KMS-11 (cell line): ENCODE measurements around the gene SNAPC5.

ENCODE experiments used
- H2AFZ ChIP-seq: fragments of 200-600 bp; sonication (generic); 2 replicates; pipeline ENCODE4 v1.6.1; 2016; ENCODE audit warnings: antibody characterized with exemption, mixed run types, low read depth
- H3K27ac ChIP-seq: fragments of 200-600 bp; sonication (generic); 2 replicates; pipeline ENCODE4 v1.6.1; 2016; ENCODE audit warnings: mild to moderate bottlenecking, mixed run types
- H3K27me3 ChIP-seq: fragments of 200-600 bp; sonication (generic); 2 replicates; pipeline ENCODE4 v1.6.1; 2017; ENCODE audit warnings: mild to moderate bottlenecking, low read depth, mixed run types, moderate library complexity; ENCODE audit not compliant: insufficient read depth
- H3K36me3 ChIP-seq: fragments of 200-600 bp; sonication (generic); 2 replicates; pipeline ENCODE4 v1.6.1; 2017; ENCODE audit warnings: mild to moderate bottlenecking, mixed run types; ENCODE audit not compliant: insufficient read depth
- H3K4me1 ChIP-seq: fragments of 200-600 bp; sonication (generic); 2 replicates; pipeline ENCODE4 v1.6.1; 2016; ENCODE audit warnings: mild to moderate bottlenecking, low read depth, mixed run types; ENCODE audit not compliant: poor library complexity, severe bottlenecking
- H3K4me2 ChIP-seq: fragments of 200-600 bp; sonication (generic); 2 replicates; pipeline ENCODE4 v1.7.0; 2016; ENCODE audit warnings: mild to moderate bottlenecking, mixed run types
- H3K4me3 ChIP-seq: fragments of 200-600 bp; sonication (generic); IDR thresholded peaks from 2 replicates; pipeline ENCODE4 v1.6.1; 2017; ENCODE audit warnings: low read depth, low read length, mixed read lengths; ENCODE audit not compliant: insufficient read depth
- H3K79me2 ChIP-seq: fragments of 200-600 bp; sonication (generic); 2 replicates; pipeline ENCODE4 v1.6.1; 2016; ENCODE audit warnings: low read depth, mixed run types; ENCODE audit not compliant: insufficient read depth
- H3K9ac ChIP-seq: fragments of 200-600 bp; sonication (generic); 2 replicates; pipeline ENCODE4 v1.6.1; 2016; ENCODE audit warnings: mild to moderate bottlenecking, mixed run types
- H4K20me1 ChIP-seq: fragments of 200-600 bp; sonication (generic); 2 replicates; pipeline ENCODE4 v1.6.1; 2016; ENCODE audit warnings: mild to moderate bottlenecking, mixed run types; ENCODE audit not compliant: insufficient read depth
- CTCF ChIP-seq: fragments of 200-600 bp; sonication (generic); conservative IDR thresholded peaks from 2 replicates; pipeline ENCODE4 v1.6.1; 2017; ENCODE audit warnings: low read depth, mild to moderate bottlenecking, antibody characterized with exemption, low read length, moderate library complexity, mixed read lengths

Gene SNAPC5, protein sequence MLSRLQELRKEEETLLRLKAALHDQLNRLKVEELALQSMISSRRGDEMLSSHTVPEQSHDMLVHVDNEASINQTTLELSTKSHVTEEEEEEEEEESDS

DNA sequence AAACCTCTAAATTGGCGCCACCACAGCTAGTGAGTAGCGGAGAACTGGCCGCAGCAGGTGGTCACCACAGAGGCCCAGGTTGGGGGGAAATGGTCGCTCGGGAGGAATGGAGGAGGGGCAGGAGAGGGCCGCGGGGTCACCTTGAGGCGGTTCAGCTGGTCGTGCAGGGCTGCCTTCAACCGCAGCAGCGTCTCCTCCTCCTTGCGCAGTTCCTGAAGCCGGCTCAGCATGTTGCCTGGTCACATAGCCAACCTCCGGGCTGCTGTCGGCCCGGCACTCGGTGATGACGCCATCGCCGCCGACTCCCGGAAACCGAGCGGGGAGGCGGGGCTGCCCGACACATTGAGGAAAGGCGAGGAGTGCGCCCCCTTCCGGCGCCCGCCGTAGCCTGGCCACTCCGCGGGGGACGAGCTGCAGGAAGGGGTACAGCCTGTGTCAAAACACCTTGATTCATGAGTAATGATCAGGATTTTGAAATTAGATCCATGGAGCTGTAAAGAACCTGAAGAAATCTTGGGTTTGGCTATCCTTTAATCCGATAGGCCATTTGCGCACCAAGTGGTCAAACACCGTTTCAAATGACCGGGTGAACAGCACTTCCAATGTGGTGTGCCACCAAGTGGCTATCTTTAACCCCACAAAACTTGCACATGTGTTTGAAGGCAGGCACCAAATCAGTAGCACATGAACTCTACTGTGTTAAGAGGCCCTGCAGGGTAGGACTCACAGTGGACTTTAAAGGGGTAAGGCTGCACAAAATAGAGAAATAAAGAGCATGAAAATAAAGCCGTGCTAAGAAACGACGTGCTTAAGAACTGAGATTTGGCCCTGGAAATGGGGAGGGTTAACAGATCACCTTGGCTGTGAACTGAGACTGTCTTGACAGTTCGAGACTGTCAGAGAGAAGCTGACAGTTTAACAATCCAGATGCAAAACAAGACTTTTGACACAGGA, at the start of gene SNAPC5:
SNAPC5 (minus strand) TSS at position 261 of the 954 bp plus-strand sequence; CDS start at position 230, 31 bp downstream.
- Histone ChIP-seq H3K79me2 (peaks cover 53% of the 10 kb centered on the region), H2AFZ (peak within 1 kb of the TSS; percentile 50; the same call in 1 of the 2 replicates), H3K27me3 (no peaks in the 10 kb centered on the region)

DNA sequence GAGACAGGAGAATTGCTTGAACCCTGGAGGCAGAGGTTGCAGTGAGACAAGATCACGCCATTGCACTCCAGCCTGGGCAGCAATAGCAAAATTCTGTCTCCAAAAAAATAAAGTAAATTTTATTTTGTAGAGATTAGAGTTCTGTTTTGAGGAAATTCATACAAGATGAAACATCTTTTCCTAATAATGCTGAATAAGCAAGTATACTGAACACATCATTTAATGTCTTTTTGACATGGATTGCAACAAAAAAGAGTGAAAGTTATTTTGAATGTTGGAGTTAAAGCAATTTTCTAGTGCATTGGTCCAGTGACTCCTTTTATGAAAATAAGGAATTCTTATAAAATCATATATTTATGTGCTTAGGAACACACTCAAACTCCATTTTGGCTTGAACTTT, 47.7 kb upstream of the SNAPC5 start:
- H4K20me1 ChIP-seq, result no peaks in the 10 kb centered on the region

More for the DNA sequence above, at the start of gene SNAPC5:
- peak within 1 kb of the TSS; percentile 94 for H3K4me2 ChIP-seq
- H3K4me1 ChIP-seq, result peaks cover 64% of the 10 kb centered on the region
- peak; percentile 95 for TF ChIP-seq CTCF
- H3K4me3 ChIP-seq, result no peak within 1 kb of the TSS
- peaks cover 13% of the 10 kb centered on the region for H4K20me1 ChIP-seq
- peaks cover 32% of the 10 kb centered on the region for H3K36me3 ChIP-seq
- H3K27ac ChIP-seq, result peak within 1 kb of the TSS; percentile 96
- H3K9ac ChIP-seq, result peak within 1 kb of the TSS; percentile 96

GRCh38 chr15:66542896-66543295, 45.3 kb upstream of the SNAPC5 start:
- Histone ChIP-seq H3K36me3 (no peaks in the 10 kb centered on the region), H3K27ac (no peak overlapping the region), H3K4me3 (no peak overlapping the region), H3K79me2 (no peaks in the 10 kb centered on the region), H3K4me2 (no peak overlapping the region), H3K27me3 (no peaks in the 10 kb centered on the region), H4K20me1 (no peaks in the 10 kb centered on the region), H3K4me1 (no peaks in the 10 kb centered on the region), H3K9ac (no peak overlapping the region), H2AFZ (no peak overlapping the region)
- no peak for TF ChIP-seq CTCF

More for the DNA sequence above, 47.7 kb upstream of the SNAPC5 start:
- no peak overlapping the region for H3K27ac ChIP-seq
- H3K4me2 ChIP-seq, result no peak overlapping the region
- no peaks in the 10 kb centered on the region for H3K27me3 ChIP-seq
- no peaks in the 10 kb centered on the region for H3K4me1 ChIP-seq
- H2AFZ ChIP-seq, result no peak overlapping the region
- H3K9ac ChIP-seq, result no peak overlapping the region
- H3K79me2 ChIP-seq, result no peaks in the 10 kb centered on the region
- no peaks in the 10 kb centered on the region for H3K36me3 ChIP-seq
- H3K4me3 ChIP-seq, result no peak overlapping the region
- TF ChIP-seq CTCF, result no peak

DNA sequence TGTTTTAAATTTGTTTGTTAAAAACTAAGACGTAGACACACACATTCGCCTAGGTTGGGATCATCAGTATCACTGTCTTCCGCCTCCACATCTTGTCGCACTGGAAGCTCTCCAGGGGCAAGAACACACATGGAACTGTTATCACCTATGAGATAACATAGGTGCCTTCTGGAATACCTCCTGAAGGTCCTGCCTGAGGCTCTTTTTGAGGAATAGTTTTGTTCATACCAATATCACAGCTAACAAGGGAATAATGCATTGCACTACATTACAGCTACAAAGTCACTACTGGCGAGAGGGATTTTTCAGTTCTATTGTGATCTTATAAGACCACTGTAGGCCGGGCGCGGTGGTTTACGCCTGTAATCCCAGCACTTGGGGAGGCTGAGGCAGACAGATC, 37.5 kb upstream of the SNAPC5 start:
- H2AFZ ChIP-seq, result no peak overlapping the region
- H3K36me3 ChIP-seq, result no peaks in the 10 kb centered on the region
- H3K27ac ChIP-seq, result no peak overlapping the region
- no peaks in the 10 kb centered on the region for H3K27me3 ChIP-seq
- H4K20me1 ChIP-seq, result no peaks in the 10 kb centered on the region
- no peak for TF ChIP-seq CTCF
- no peaks in the 10 kb centered on the region for H3K79me2 ChIP-seq
- H3K4me3 ChIP-seq, result no peak overlapping the region
- no peaks in the 10 kb centered on the region for H3K4me1 ChIP-seq
- no peak overlapping the region for H3K9ac ChIP-seq
- H3K4me2 ChIP-seq, result no peak overlapping the region
